GM12875 (cell line): ENCODE measurements around the gene RECQL5.

ENCODE experiments used
- H3K4me3 ChIP-seq: one replicate; pipeline ENCODE4 v1.5.1; 2011; ENCODE audit warnings: low read depth, low read length, control low read depth
- CTCF ChIP-seq: IDR thresholded peaks from 2 replicates; pipeline ENCODE4 v1.5.1; 2011; ENCODE audit warnings: low read depth, mild to moderate bottlenecking, control low read depth, inconsistent platforms, low read length, moderate library complexity, borderline replicate concordance; ENCODE audit not compliant: insufficient read depth

Gene RECQL5

GRCh38 chr17:75643643-75644017 lies 23.3 kb downstream of the RECQL5 start:
- no peak for TF ChIP-seq CTCF
- no peak overlapping the region for H3K4me3 ChIP-seq

GRCh38 chr17:75642784-75643642 lies 23.9 kb downstream of the RECQL5 start:
- H3K4me3 ChIP-seq = no peak overlapping the region
- TF ChIP-seq CTCF = no peak

GRCh38 chr17:75642182-75642783 lies 24.7 kb downstream of the RECQL5 start:
- H3K4me3 ChIP-seq = no peak overlapping the region

GRCh38 chr17:75641343-75641742 lies 25.6 kb downstream of the RECQL5 start:
- H3K4me3 ChIP-seq = no peak overlapping the region
- no peak for TF ChIP-seq CTCF

More at GRCh38 chr17:75642182-75642783, 24.7 kb downstream of the RECQL5 start:
- TF ChIP-seq CTCF = no peak

GRCh38 chr17:75640556-75641119 lies 26.3 kb downstream of the RECQL5 start:
- TF ChIP-seq CTCF = no peak
- no peak overlapping the region for H3K4me3 ChIP-seq

- TF ChIP-seq CTCF = no peak
- no peak overlapping the region for H3K4me3 ChIP-seq
Observed at GRCh38 chr17:75639771-75640555, 27.0 kb downstream of the RECQL5 start.
